Suprapubic skin (tissue), 3 donors: Measurements from ENCODE around the gene SLX9.
"Not testable (repeated sequence)": the region's sequence is repeated elsewhere in the genome, so short reads cannot be mapped to it uniquely, and the experiment has no call there.

ENCODE experiments used
- CTCF ChIP-seq, 2 donors: fragments of 200-600 bp in 1 of 2; fragments of 450-650 bp in 1 of 2; sonication (generic) in 1 of 2; IDR thresholded peaks; one replicate each; pipeline ENCODE4 v1.5.1; 2016 to 2019; ENCODE audit warnings: antibody characterized with exemption in 2 of 2, mild to moderate bottlenecking in 1 of 2, moderate library complexity in 1 of 2
- EP300 ChIP-seq: sonication (generic); formaldehyde crosslinking; IDR thresholded peaks from one replicate; pipeline ENCODE4 v1.6.1; 2017; ENCODE audit warnings: antibody characterized with exemption
- POLR2A ChIP-seq, 2 donors: fragments of 450-650 bp; IDR thresholded peaks; one replicate each; pipeline ENCODE4 v1.6.1; 2017; ENCODE audit warnings: antibody characterized with exemption in 2 of 2, mild to moderate bottlenecking in 2 of 2, moderate library complexity in 2 of 2

GRCh38 chr21:44912506-44913412 is 27.1 kb upstream of the SLX9 start:
- TF ChIP-seq POLR2A (IDR thresholded peaks at IDR 0.05); CTCF (IDR thresholded peaks at IDR 0.05); EP300: not testable (repeated sequence)
